Sigmoid colon (tissue), 7 donors: ENCODE results near the gene SRBD1. TPM values are rescaled to one million over a fixed set of nuclear protein-coding genes. Genes with fewer than 3 reads are reported as not detected.

Source experiments
- DNase-seq: peaks from one replicate; pipeline ENCODE4 v3.0.0-alpha.2; 2019
- H3K27ac ChIP-seq, 4 donors: fragments of 200-600 bp; sonication (generic); one replicate each; pipeline ENCODE4 v1.5.1; 2016 to 2019; ENCODE audit warnings: mild to moderate bottlenecking in 1 of 4
- H3K27me3 ChIP-seq, 3 donors: fragments of 200-600 bp; sonication (generic); one replicate each; pipeline ENCODE4 v1.5.1; 2019; ENCODE audit warnings: mild to moderate bottlenecking in 1 of 3
- H3K36me3 ChIP-seq, 4 donors: fragments of 200-600 bp; sonication (generic); one replicate each; pipeline ENCODE4 v1.5.1; 2016 to 2019
- H3K4me1 ChIP-seq, 4 donors: fragments of 200-600 bp; sonication (generic); one replicate each; pipeline ENCODE4 v1.5.1; 2017 to 2019
- H3K4me3 ChIP-seq, 4 donors: fragments of 200-600 bp; sonication (generic); one replicate each; pipeline ENCODE4 v1.5.1; 2017 to 2019; ENCODE audit warnings: mild to moderate bottlenecking in 2 of 4, moderate library complexity in 1 of 4
- H3K9me3 ChIP-seq, 4 donors: fragments of 200-600 bp in 3 of 4; sonication (generic) in 3 of 4; one replicate each; pipeline versions ENCODE4 v1.5.1 to v1.6.1; 2013 to 2019
- CTCF ChIP-seq, 4 experiments: fragments of 450-650 bp in 3 of 4; fragments of 200-600 bp in 1 of 4; IDR thresholded peaks; one replicate each; pipeline ENCODE4 v1.5.1; 2016 to 2019; ENCODE audit warnings: antibody characterized with exemption in 4 of 4, mild to moderate bottlenecking in 3 of 4, moderate library complexity in 2 of 4
- EP300 ChIP-seq, 4 donors: sonication (generic); formaldehyde crosslinking; IDR thresholded peaks; one replicate each; pipeline ENCODE4 v1.6.1; 2017; ENCODE audit warnings: antibody characterized with exemption in 4 of 4
- POLR2A ChIP-seq, 2 donors: fragments of 450-650 bp; IDR thresholded peaks; one replicate each; pipeline ENCODE4 v1.6.1; 2016; ENCODE audit warnings: antibody characterized with exemption in 2 of 2, mild to moderate bottlenecking in 2 of 2, moderate library complexity in 2 of 2
- POLR2AphosphoS5 ChIP-seq, 4 donors: sonication (generic); formaldehyde crosslinking; IDR thresholded peaks; one replicate each; pipeline ENCODE4 v1.6.1; 2017; ENCODE audit warnings: antibody characterized with exemption in 4 of 4
- WGBS, 2 donors: extraction: QIAGEN DNeasy Blood & Tissue Kit; methylation state at CpG; one replicate each; pipeline ENCODE4 v1.1.7; 2013; 5-methylcytosine and 5-hydroxymethylcytosine counted together
- intact Hi-C: fragments of 100-400 bp; cut with DNase I; formaldehyde crosslinking; loops from one replicate; pipeline ENCODE4 v1.15.1; 2023
- polyA plus RNA-seq, 3 donors: library from polyadenylated mRNA; stranded (reverse); fragments of 200-250 nt; gene quantifications; one replicate each; pipeline ENCODE4 v1.2.3, GENCODE V29; 2013
- total RNA-seq, 4 donors: library from RNA; depleted of rRNA; stranded (reverse); fragments of >200 nt; gene quantifications; one replicate each; pipeline ENCODE4 v1.1.0, GENCODE V29; 2016
- donor health status: healthy with polysubstance abuse.
- donor health status: Bipolar disorder and iron deficiency.
- donor health status: healthy.

SRBD1 gene, protein sequence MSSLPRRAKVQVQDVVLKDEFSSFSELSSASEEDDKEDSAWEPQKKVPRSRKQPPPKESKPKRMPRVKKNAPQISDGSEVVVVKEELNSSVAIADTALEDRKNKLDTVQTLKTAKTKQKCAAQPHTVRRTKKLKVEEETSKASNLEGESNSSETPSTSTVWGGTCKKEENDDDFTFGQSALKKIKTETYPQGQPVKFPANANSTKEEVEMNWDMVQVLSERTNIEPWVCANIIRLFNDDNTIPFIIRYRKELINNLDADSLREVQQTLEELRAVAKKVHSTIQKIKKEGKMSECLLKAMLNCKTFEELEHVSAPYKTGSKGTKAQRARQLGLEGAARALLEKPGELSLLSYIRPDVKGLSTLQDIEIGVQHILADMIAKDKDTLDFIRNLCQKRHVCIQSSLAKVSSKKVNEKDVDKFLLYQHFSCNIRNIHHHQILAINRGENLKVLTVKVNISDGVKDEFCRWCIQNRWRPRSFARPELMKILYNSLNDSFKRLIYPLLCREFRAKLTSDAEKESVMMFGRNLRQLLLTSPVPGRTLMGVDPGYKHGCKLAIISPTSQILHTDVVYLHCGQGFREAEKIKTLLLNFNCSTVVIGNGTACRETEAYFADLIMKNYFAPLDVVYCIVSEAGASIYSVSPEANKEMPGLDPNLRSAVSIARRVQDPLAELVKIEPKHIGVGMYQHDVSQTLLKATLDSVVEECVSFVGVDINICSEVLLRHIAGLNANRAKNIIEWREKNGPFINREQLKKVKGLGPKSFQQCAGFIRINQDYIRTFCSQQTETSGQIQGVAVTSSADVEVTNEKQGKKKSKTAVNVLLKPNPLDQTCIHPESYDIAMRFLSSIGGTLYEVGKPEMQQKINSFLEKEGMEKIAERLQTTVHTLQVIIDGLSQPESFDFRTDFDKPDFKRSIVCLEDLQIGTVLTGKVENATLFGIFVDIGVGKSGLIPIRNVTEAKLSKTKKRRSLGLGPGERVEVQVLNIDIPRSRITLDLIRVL
- total RNA-seq (10 to 100 TPM; 13.3 to 31.4 (median 17.6) TPM), polyA plus RNA-seq (10 to 100 TPM in 1 of 3 donors, 1 to 10 TPM in 2; 9.0 to 16.0 (median 9.8) TPM)

GRCh38 chr2:45611020-45611859 lies at the start of gene SRBD1:
Gene SRBD1 (minus strand): TSS chr2:45611267. CDS start chr2:45605441, 5,826 bp downstream.
- peak within 1 kb of the TSS; percentile 61 to 82 (median 75) for H3K4me3 ChIP-seq
- no peaks in the 10 kb centered on the region for H3K36me3 ChIP-seq
- no peaks in the 10 kb centered on the region for H3K27me3 ChIP-seq
- no peaks in the 10 kb centered on the region for H3K9me3 ChIP-seq
- peak; percentile 96 for DNase-seq
- 1 to 3% methylated on average over 44 of the region's 44 CpGs for WGBS, 2 donors
- peaks cover 0 to 14% (median 10%) of the 10 kb centered on the region in 4 donors for H3K4me1 ChIP-seq
- peak within 1 kb of the TSS; percentile 83 to 96 (median 90) for H3K27ac ChIP-seq
- TF ChIP-seq CTCF (IDR thresholded peaks at IDR 0.05): no peak
- TF ChIP-seq POLR2A (IDR thresholded peaks at IDR 0.05): peak in 1 of 2 donors; percentile 8
- peak; percentile 65 to 84 (median 74) for TF ChIP-seq POLR2AphosphoS5 (IDR thresholded peaks at IDR 0.05)
- TF ChIP-seq EP300 (IDR thresholded peaks at IDR 0.05): no peak
- intact Hi-C loops: no loop called here

DNA sequence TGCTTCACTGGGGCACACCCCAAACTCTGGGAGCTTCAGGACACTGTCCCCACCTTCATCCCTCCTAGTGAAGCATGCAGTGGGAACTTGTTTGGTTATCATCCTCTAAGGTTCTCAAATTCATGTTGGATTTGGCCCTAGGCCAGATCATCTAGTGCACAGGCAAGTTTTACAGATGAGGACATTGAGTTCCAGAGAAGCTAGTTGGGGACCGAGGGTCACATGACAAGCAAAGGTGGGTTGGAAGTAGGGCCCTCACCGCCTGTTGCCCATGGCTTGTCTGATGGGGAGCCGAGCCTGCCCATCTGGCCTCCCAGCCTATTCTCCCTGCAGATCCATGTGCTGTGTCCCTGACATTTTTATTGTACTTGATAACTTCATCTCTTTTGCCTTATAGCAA lies 43.2 kb upstream of the SRBD1 start:
- Histone ChIP-seq H3K4me3 (peak overlapping the region in 1 of 4 donors; percentile 86), H3K9me3 (no peaks in the 10 kb centered on the region), H3K27me3 (no peaks in the 10 kb centered on the region), H3K36me3 (no peaks in the 10 kb centered on the region), H3K4me1 (peaks cover 0 to 41% (median 31%) of the 10 kb centered on the region in 4 donors), H3K27ac (no peak overlapping the region)
- intact Hi-C loops: loop anchor here (5.0 kb wide), 1 partner anchor 168 kb away; no protein-coding TSS in a partner anchor
- WGBS, 2 donors: 90 to 94% methylated on average over 3 of the region's 3 CpGs
- no peak for DNase-seq
- TF ChIP-seq POLR2AphosphoS5 (IDR thresholded peaks at IDR 0.05): no peak
- TF ChIP-seq POLR2A (IDR thresholded peaks at IDR 0.05): no peak
- no peak for TF ChIP-seq CTCF (IDR thresholded peaks at IDR 0.05)
- no peak for TF ChIP-seq EP300 (IDR thresholded peaks at IDR 0.05)

DNA sequence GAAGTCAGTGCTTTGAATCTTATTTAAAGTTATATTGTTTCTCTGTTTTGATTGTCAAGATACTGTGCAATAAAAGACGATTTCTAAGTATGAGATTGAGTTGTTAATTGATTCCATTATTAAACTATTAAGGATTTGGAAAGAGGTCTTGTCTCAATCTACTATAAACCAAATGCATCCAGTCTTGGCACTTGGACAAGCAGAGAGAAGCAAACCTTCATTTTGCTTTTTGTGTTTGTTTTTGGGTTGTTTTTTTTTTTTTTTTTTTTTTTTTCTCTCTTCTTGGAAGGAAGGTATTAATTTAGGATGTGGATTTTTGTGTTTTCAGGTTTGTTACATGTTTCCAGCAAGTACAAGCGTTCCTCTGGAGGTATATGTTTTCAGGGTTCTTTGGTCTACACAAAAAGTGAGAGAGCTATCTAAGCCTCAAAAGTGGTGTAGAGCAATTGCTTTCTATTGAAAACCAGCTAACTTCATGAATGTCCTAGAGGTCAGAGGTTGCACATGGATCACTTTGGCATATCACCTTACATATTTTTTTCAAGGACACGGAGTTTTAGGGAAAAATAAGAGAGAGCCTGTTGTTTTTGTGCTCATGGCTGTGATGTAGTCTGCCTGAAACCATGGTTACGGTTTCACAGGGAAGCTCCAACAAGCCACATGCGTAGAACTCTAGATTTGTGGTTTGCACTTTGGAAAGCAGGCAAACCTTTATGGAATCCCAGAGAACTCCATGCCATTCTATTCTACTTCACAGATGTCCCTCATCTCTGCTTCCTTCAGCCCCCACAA lies 42.3 kb upstream of the SRBD1 start:
- Histone ChIP-seq H3K4me3 (peak overlapping the region; percentile 78 to 93 (median 88)), H3K27ac (peak overlapping the region in 3 of 4 donors; percentile 99), H3K4me1 (peaks cover 0 to 51% (median 40%) of the 10 kb centered on the region in 4 donors), H3K27me3 (no peaks in the 10 kb centered on the region), H3K36me3 (no peaks in the 10 kb centered on the region), H3K9me3 (no peaks in the 10 kb centered on the region)
- intact Hi-C loops: loop anchor here (5.0 kb wide), 1 partner anchor 169 kb away; no protein-coding TSS in a partner anchor
- DNase-seq: no peak
- 76 to 80% methylated on average over 5 of the region's 5 CpGs for WGBS, 2 donors
- TF ChIP-seq POLR2AphosphoS5 (IDR thresholded peaks at IDR 0.05) (no peak), POLR2A (IDR thresholded peaks at IDR 0.05) (no peak), CTCF (IDR thresholded peaks at IDR 0.05) (no peak), EP300 (IDR thresholded peaks at IDR 0.05) (no peak)
